Sigmoid colon (tissue), 4 donors: ENCODE results near the gene PCDHGA11.
"Not testable (repeated sequence)": the region's sequence is repeated elsewhere in the genome, so short reads cannot be mapped to it uniquely, and the experiment has no call there.

Experiments
- CTCF ChIP-seq, 4 experiments: fragments of 450-650 bp in 3 of 4; fragments of 200-600 bp in 1 of 4; IDR thresholded peaks; one replicate each; pipeline ENCODE4 v1.5.1; 2016 to 2019; ENCODE audit warnings: antibody characterized with exemption in 4 of 4, mild to moderate bottlenecking in 3 of 4, moderate library complexity in 2 of 4
- EP300 ChIP-seq, 4 donors: sonication (generic); formaldehyde crosslinking; IDR thresholded peaks; one replicate each; pipeline ENCODE4 v1.6.1; 2017; ENCODE audit warnings: antibody characterized with exemption in 4 of 4
- POLR2A ChIP-seq, 2 donors: fragments of 450-650 bp; IDR thresholded peaks; one replicate each; pipeline ENCODE4 v1.6.1; 2016; ENCODE audit warnings: antibody characterized with exemption in 2 of 2, mild to moderate bottlenecking in 2 of 2, moderate library complexity in 2 of 2
- POLR2AphosphoS5 ChIP-seq, 4 donors: sonication (generic); formaldehyde crosslinking; IDR thresholded peaks; one replicate each; pipeline ENCODE4 v1.6.1; 2017; ENCODE audit warnings: antibody characterized with exemption in 4 of 4

DNA sequence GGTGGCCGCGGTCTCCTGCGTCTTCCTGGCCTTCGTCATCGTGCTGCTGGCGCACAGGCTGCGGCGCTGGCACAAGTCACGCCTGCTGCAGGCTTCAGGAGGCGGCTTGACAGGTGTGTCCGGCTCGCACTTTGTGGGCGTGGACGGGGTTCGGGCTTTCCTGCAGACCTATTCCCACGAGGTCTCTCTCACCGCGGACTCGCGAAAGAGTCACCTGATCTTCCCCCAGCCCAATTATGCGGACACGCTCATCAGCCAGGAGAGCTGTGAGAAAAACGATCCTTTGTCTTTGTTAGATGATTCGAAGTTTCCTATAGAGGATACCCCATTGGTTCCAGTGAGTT lies 5.6 kb upstream of the PCDHGA11 start:
- TF ChIP-seq CTCF, EP300, POLR2A, POLR2AphosphoS5 (IDR thresholded peaks at IDR 0.05): not testable (repeated sequence)
